ENCODE results near the gene TYW1.
"Not testable (repeated sequence)": the region's sequence is repeated elsewhere in the genome, so short reads cannot be mapped to it uniquely, and the experiment has no call there.

TYW1 gene

DNA sequence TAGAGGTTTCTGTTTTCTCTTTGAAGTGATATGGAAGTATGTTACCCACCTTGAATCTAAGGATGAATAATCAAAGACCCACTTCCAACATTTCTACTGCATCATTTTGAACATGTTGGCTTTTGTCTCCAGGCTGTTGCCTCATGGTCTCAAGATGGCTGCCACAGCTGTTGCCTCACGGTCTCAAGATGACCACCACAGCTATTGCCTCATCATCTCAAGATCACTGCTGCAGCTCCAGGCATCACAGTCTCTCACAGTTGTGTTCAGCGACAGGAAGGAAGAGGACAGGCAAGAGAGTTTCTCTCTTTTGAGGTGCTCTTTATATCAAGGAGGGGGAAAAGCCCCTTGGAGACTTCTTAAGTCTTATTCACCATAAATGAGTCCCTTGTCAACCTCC, 267.4 kb downstream of the TYW1 start:
- H3K4me3 ChIP-seq (ENCODE audit: insufficient read depth, low read depth, low read length, poor library complexity, severe bottlenecking); H3K9me3 ChIP-seq (ENCODE audit: control insufficient read depth, low read length); H3K27me3 ChIP-seq (replicated peaks; ENCODE audit: control insufficient read depth, insufficient read depth, low read length, poor library complexity, severe bottlenecking); H3K27ac ChIP-seq (ENCODE audit: insufficient read depth, low read length, poor library complexity, severe bottlenecking); DNase-seq; H3K36me3 ChIP-seq (ENCODE audit: control insufficient read depth, insufficient read depth, low read length); H3K4me1 ChIP-seq (ENCODE audit: control insufficient read depth, insufficient read depth, low read length, poor library complexity, severe bottlenecking): not testable (repeated sequence)

DNA sequence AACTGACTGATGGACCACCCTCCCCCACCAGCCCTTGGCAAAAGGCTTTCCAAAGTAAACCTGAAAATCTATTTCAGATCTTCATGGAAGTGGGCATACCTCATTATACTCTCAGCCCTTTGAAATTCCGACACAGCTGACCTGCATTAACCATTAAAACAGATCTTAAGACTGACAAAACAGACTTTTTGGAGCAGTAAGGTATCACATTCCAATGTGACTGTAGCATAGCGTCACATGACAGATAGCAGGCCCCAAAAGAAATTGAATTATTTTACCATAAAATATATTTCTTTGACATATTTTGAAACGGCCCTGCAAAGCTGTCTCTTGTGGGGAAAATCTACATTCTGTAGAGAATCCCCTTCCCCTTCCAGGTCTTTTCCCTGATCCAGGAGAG, 269.4 kb downstream of the TYW1 start:
- not testable (repeated sequence) for H3K27ac ChIP-seq (ENCODE audit: insufficient read depth, low read length, poor library complexity, severe bottlenecking); H3K9me3 ChIP-seq (ENCODE audit: control insufficient read depth, low read length); H3K4me3 ChIP-seq (ENCODE audit: insufficient read depth, low read depth, low read length, poor library complexity, severe bottlenecking); H3K36me3 ChIP-seq (ENCODE audit: control insufficient read depth, insufficient read depth, low read length); H3K27me3 ChIP-seq (replicated peaks; ENCODE audit: control insufficient read depth, insufficient read depth, low read length, poor library complexity, severe bottlenecking); H3K4me1 ChIP-seq (ENCODE audit: control insufficient read depth, insufficient read depth, low read length, poor library complexity, severe bottlenecking); DNase-seq

DNA sequence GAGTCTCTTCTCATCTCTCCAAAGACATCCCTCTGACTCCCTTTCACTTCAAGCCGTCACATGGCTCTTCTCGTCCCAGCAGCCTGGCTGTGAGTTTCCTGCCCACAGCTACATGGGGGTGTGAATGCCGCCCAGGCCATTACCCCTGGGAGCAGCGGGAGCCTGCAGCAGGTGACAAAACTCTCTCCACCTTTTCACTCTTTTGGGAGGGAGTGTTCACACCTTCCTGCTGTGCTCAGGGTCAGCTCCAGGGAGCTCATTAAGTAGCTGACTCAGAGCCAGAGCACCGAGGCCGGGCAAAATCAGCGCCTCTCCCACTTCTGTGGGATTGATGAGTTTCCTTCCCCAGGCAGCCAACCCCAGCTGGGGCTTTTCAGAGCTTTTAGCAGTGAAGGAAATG, 271.3 kb downstream of the TYW1 start:
- DNase-seq: no peak
- Histone ChIP-seq H3K9me3 (ENCODE audit: control insufficient read depth, low read length) (no peaks in the 10 kb centered on the region), H3K4me3 (ENCODE audit: insufficient read depth, low read depth, low read length, poor library complexity, severe bottlenecking) (no peak overlapping the region), H3K4me1 (ENCODE audit: control insufficient read depth, insufficient read depth, low read length, poor library complexity, severe bottlenecking) (no peaks in the 10 kb centered on the region), H3K36me3 (ENCODE audit: control insufficient read depth, insufficient read depth, low read length) (no peaks in the 10 kb centered on the region), H3K27me3 (replicated peaks; ENCODE audit: control insufficient read depth, insufficient read depth, low read length, poor library complexity, severe bottlenecking) (no peaks in the 10 kb centered on the region), H3K27ac (ENCODE audit: insufficient read depth, low read length, poor library complexity, severe bottlenecking) (no peak overlapping the region)

DNA sequence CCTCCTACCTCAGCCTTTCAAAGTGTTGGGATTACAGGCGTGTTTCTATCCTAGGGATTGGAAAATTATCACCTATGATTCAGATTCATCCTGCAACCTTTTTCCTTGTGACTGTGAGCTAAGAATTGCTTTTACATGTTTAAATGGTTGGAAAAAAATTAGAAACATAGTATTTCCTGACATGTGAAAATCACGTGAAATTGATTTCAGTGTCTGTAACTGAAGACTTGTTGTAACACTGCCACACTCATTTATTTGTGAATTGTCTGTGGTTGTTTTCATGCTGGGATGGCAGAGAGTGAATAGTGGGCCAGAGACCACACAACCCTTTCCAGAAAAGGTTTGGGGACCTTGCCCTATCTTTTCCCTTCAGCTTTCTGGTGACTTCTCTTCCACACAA, 273.3 kb downstream of the TYW1 start:
- not testable (repeated sequence) for H3K4me3 ChIP-seq (ENCODE audit: insufficient read depth, low read depth, low read length, poor library complexity, severe bottlenecking); DNase-seq; H3K27me3 ChIP-seq (replicated peaks; ENCODE audit: control insufficient read depth, insufficient read depth, low read length, poor library complexity, severe bottlenecking); H3K27ac ChIP-seq (ENCODE audit: insufficient read depth, low read length, poor library complexity, severe bottlenecking); H3K4me1 ChIP-seq (ENCODE audit: control insufficient read depth, insufficient read depth, low read length, poor library complexity, severe bottlenecking); H3K36me3 ChIP-seq (ENCODE audit: control insufficient read depth, insufficient read depth, low read length); H3K9me3 ChIP-seq (ENCODE audit: control insufficient read depth, low read length)
